ENCODE data around the gene ASB12. TPM values are rescaled to one million over a fixed set of nuclear protein-coding genes. Genes with fewer than 3 reads are reported as not detected.

Gene ASB12
- total and polyA plus RNA-seq, 2 donors (not counting 3 experiments of a cell fraction or from before 2014, with no cell fraction given): 0.11 TPM; not detected in 1

GRCh38 chrX:64229154-64229553 is 1.3 kb downstream of the ASB12 start:
- intact Hi-C loops (cut with micrococcal nuclease): no loop called here
- Histone ChIP-seq H3K27ac (ENCODE audit: insufficient read depth, low read depth, low read length) (no peak overlapping the region), H3K27me3 (ENCODE audit: control insufficient read depth in 2 of 2, insufficient read depth in 2 of 2, low read length in 2 of 2) (no peaks in the 10 kb centered on the region), H3K4me2 (ENCODE audit: insufficient read depth, low read length) (no peak overlapping the region), H3K79me2 (ENCODE audit: control insufficient read depth, insufficient read depth, low read length) (no peaks in the 10 kb centered on the region), H3K9me3 (replicated peaks; ENCODE audit: control insufficient read depth, insufficient read depth, low read length) (no peaks in the 10 kb centered on the region), H3K9ac (replicated peaks; ENCODE audit: extremely low read depth, insufficient read depth, low read length) (no peak overlapping the region), H2AFZ (ENCODE audit: low read depth, low read length) (no peak overlapping the region), H3K4me3 (replicated peaks in 1 of 3; ENCODE audit: insufficient read depth in 1 of 3, low read depth in 1 of 3, low read length in 3 of 3) (no peak overlapping the region), H3K9me1 (replicated peaks; ENCODE audit: control insufficient read depth, extremely low read depth, insufficient read depth, low read length) (no peaks in the 10 kb centered on the region), H3K4me1 (ENCODE audit: control insufficient read depth, extremely low read depth, insufficient read depth, low read length) (no peaks in the 10 kb centered on the region), H3K36me3 (ENCODE audit: control insufficient read depth in 2 of 2, extremely low read depth in 1 of 2, insufficient read depth in 2 of 2, low read length in 2 of 2) (no peaks in the 10 kb centered on the region), H4K20me1 (replicated peaks; ENCODE audit: control insufficient read depth, extremely low read depth, insufficient read depth, low read length) (no peaks in the 10 kb centered on the region)
- no peak for FAIRE-seq
- POLR2A ChIA-PET: no interaction called here
- no peak for TF ChIP-seq CTCF (IDR thresholded peaks at IDR 0.05; ENCODE audit: extremely low read depth in 1 of 2, insufficient read depth in 1 of 2, low read depth in 1 of 2, low read length in 2 of 2)
- TF ChIP-seq GATA2 (IDR thresholded peaks at IDR 0.05; ENCODE audit: insufficient read depth, insufficient read length, low read depth, low read length): no peak
- no peak for TF ChIP-seq MYC (IDR thresholded peaks at IDR 0.05; ENCODE audit: low read depth, low read length)
- no peak for TF ChIP-seq EZH2 (IDR thresholded peaks at IDR 0.05; ENCODE audit: borderline replicate concordance, low read depth, low read length, severe bottlenecking)
- TF ChIP-seq FOS (IDR thresholded peaks at IDR 0.05; ENCODE audit: borderline replicate concordance, insufficient read depth, low read length): no peak
- no peak for TF ChIP-seq JUN (IDR thresholded peaks at IDR 0.05; ENCODE audit: borderline replicate concordance, insufficient read depth, insufficient read length, low read depth)
- no peak for TF ChIP-seq POLR2A (IDR thresholded peaks at IDR 0.05; ENCODE audit: low read depth, low read length)
- no peak for TF ChIP-seq MAX (IDR thresholded peaks at IDR 0.05; ENCODE audit: insufficient read depth, insufficient read length)
- TF ChIP-seq POLR2AphosphoS5 (IDR thresholded peaks at IDR 0.05; ENCODE audit: insufficient read depth, low read depth, low read length): no peak
- dilution Hi-C loops (cut with MboI; ENCODE audit: extremely low pct_ligation_motif_present, low sequenced_read_pairs): no loop called here
- CTCF ChIA-PET: no interaction called here
- DNase-seq (ENCODE audit: low read depth, low spot score): no peak
- no TSS peak for BruUV-seq (replicated peaks)
